Large intestine (tissue), 3 donors: ENCODE data around the gene CTNNA2. TPM values are rescaled to one million over a fixed set of nuclear protein-coding genes. Genes with fewer than 3 reads are reported as not detected.
"Not testable (repeated sequence)": the region's sequence is repeated elsewhere in the genome, so short reads cannot be mapped to it uniquely, and the experiment has no call there.

Experiments used
- DNase-seq, 2 donors: peaks; one replicate each; pipeline versions ENCODE4 v3.0.0 to v3.0.0-alpha.2; 2013
- H3K27ac ChIP-seq: one replicate; pipeline ENCODE4 v1.5.1; 2013; ENCODE audit warnings: low read length
- H3K27me3 ChIP-seq: 2 replicates; pipeline ENCODE4 v1.6.1; 2013; ENCODE audit warnings: low read length; ENCODE audit not compliant: control insufficient read depth, insufficient read depth
- H3K36me3 ChIP-seq: 2 replicates; pipeline ENCODE4 v1.6.1; 2013; ENCODE audit warnings: low read length; ENCODE audit not compliant: control insufficient read depth, insufficient read depth
- H3K4me1 ChIP-seq: one replicate; pipeline ENCODE4 v1.6.1; 2013; ENCODE audit warnings: low read length; ENCODE audit not compliant: control insufficient read depth, insufficient read depth
- H3K4me3 ChIP-seq: one replicate; pipeline ENCODE4 v1.5.1; 2013; ENCODE audit warnings: low read length
- H3K9me3 ChIP-seq: one replicate; pipeline ENCODE4 v1.6.1; 2013; ENCODE audit warnings: mild to moderate bottlenecking, low read depth, low read length, moderate library complexity; ENCODE audit not compliant: control insufficient read depth
- WGBS: methylation state at CpG from one replicate; pipeline ENCODE4 v1.1.5; 2013; ENCODE audit warnings: low lambda C conversion rate; ENCODE audit not compliant: insufficient coverage; 5-methylcytosine and 5-hydroxymethylcytosine counted together
- polyA plus RNA-seq: library from polyadenylated mRNA; unstranded; fragments of 120-200 nt; gene quantifications from one replicate; pipeline ENCODE4 v1.2.1, GENCODE V29; 2013

CTNNA2 gene
- polyA plus RNA-seq, 1 donor, result 7.5 TPM

DNA sequence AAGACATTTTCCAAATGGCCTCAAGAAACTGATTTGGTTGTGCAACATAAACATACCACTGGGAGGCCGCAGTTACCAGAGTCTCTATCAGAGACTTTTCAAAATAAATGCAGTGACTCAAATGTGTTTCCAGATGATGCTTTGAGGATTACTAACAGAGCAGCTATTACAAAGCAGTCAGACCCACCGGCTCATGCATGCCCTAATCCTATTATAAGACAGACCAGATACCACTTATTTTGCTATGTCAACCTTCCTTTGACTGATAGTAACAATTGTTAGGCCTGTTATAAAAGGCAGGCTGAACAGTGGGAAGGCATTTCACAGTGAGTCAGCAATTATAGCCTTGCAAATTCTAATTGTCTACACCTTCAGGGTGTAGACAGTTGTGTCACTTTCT, 574.0 kb downstream of the CTNNA2 start:
- Histone ChIP-seq H3K27ac (no peak overlapping the region), H3K27me3 (no peaks in the 10 kb centered on the region), H3K4me3 (no peak overlapping the region), H3K4me1 (no peaks in the 10 kb centered on the region), H3K9me3 (no peaks in the 10 kb centered on the region), H3K36me3 (no peaks in the 10 kb centered on the region)
- DNase-seq, result no peak
- WGBS, result no CpG with 5 or more reads among the region's 2 CpGs

DNA sequence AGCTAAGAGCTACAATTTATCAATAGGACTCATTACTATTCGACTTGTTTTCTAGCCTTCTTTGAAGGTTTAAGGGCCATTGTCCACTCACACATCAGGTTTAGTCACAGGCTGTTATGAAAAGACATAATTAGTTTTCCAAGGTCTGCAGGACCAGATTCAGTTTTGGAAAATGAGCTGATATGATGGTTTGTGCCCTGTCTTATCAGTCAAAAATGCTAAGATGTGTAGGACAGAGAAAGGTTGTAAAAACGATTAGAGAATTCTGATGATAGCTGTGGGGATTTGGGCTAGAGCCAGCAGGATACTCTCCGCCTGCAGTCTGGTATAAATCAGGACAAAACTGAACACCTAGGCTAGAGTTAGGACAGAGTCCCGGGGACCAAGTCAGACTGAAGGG, 578.4 kb downstream of the CTNNA2 start:
- no peaks in the 10 kb centered on the region for H3K36me3 ChIP-seq
- no peak overlapping the region for H3K4me3 ChIP-seq
- no peak overlapping the region for H3K27ac ChIP-seq
- no CpG with 5 or more reads among the region's 4 CpGs for WGBS
- H3K4me1 ChIP-seq, result no peaks in the 10 kb centered on the region
- no peaks in the 10 kb centered on the region for H3K27me3 ChIP-seq
- DNase-seq, result no peak
- H3K9me3 ChIP-seq, result no peaks in the 10 kb centered on the region

DNA sequence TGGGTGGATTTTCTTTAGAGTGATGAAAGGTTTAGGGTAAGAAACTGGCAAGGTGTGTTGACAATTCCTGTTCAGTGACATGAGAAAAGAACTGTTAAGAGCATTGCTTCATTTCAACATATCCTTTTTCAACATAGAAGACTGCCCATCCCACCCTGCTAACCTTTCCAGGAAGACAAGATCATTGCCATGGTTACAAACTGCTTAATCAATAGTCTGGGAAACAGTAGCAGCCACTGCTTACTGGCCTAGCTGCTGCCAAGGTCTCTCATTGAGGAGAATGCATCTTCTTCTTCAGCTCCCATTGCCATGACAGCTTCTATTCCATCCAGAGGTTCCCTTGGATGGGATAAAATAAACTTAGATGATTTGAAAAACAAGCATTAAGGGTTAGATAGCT, 579.6 kb downstream of the CTNNA2 start:
- H3K27me3 ChIP-seq, result no peaks in the 10 kb centered on the region
- H3K36me3 ChIP-seq, result no peaks in the 10 kb centered on the region
- H3K27ac ChIP-seq, result no peak overlapping the region
- no peak overlapping the region for H3K4me3 ChIP-seq
- H3K9me3 ChIP-seq, result no peaks in the 10 kb centered on the region
- no peaks in the 10 kb centered on the region for H3K4me1 ChIP-seq
- no peak for DNase-seq

DNA sequence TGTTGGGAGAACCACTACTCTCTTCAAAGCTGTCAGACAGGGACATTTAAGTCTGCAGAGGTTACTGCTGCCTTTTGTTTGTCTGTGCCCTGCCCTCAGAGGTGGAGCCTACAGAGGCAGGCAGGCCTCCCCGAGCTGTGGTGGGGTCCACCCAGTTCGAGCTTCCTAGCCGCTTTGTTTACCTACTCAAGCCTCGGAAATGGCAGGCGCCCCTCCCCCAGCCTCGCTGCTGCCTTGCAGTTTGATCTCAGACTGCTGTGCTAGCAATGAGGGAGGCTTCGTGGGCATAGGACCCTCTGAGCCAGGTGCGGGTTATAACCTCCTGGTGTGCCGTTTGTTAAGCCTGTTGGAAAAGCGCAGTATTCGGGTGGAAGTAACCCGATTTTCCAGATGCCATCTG, 585.7 kb downstream of the CTNNA2 start:
- not testable (repeated sequence) for H3K27me3 ChIP-seq, DNase-seq, H3K4me3 ChIP-seq, H3K36me3 ChIP-seq, H3K27ac ChIP-seq, H3K9me3 ChIP-seq, H3K4me1 ChIP-seq
- no CpG with 5 or more reads among the region's 12 CpGs for WGBS

DNA sequence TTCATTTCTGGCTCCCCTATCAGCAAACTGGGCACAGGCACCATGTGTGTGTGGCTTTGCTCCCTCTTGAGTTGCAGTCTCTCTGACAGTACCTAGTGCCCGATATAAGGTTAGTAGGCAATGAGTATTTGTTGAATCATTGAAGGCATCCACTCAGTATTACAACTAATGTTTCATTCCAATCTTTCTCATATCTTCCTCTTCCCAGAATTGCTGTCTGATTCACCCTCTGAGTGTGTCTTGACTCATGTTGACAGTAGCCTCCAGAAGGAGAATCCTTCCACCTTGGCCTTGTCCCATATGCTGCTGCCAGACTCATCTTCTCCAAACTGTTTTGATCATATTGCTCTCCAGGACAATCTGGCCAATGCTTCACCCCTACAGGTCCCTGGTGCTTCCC, 589.2 kb downstream of the CTNNA2 start:
- no peak overlapping the region for H3K4me3 ChIP-seq
- H3K4me1 ChIP-seq, result no peaks in the 10 kb centered on the region
- H3K9me3 ChIP-seq, result peaks cover 3% of the 10 kb centered on the region
- no CpG with 5 or more reads among the region's 1 CpG for WGBS
- no peaks in the 10 kb centered on the region for H3K36me3 ChIP-seq
- no peaks in the 10 kb centered on the region for H3K27me3 ChIP-seq
- no peak for DNase-seq
- no peak overlapping the region for H3K27ac ChIP-seq

DNA sequence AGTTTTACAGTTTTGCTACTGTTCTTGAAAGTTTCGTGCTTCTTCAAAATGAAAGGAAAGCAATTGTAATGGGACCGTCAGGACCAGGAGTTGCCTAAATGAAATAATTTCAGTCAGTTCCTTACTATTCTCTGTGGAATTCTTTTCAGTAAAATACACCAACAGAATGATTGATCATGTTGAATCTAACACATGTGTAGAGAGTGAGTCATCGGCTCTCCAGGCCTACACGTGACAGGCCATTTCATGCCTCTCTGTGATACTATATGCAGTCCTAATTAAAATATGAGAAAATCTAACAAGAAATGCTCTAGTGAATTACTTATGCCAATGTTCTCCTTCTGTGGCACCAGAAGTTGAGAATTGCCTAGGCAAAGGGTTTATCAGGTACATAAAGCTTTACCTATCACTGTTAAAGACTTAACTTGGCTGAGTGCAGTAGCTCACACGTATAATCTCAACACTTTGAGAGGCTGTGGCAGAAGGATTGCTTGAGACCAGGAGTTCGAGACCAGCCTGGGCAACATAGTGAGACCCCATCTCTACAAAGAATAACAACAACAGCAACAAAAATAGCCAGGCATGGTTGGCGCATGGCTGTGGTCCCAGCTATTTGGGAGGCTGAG, 592.3 kb downstream of the CTNNA2 start:
- H3K27me3 ChIP-seq, result no peaks in the 10 kb centered on the region
- H3K36me3 ChIP-seq, result no peaks in the 10 kb centered on the region
- H3K4me1 ChIP-seq, result no peaks in the 10 kb centered on the region
- no CpG with 5 or more reads among the region's 7 CpGs for WGBS
- DNase-seq, result no peak
- no peaks in the 10 kb centered on the region for H3K9me3 ChIP-seq
- H3K27ac ChIP-seq, result no peak overlapping the region
- no peak overlapping the region for H3K4me3 ChIP-seq

DNA sequence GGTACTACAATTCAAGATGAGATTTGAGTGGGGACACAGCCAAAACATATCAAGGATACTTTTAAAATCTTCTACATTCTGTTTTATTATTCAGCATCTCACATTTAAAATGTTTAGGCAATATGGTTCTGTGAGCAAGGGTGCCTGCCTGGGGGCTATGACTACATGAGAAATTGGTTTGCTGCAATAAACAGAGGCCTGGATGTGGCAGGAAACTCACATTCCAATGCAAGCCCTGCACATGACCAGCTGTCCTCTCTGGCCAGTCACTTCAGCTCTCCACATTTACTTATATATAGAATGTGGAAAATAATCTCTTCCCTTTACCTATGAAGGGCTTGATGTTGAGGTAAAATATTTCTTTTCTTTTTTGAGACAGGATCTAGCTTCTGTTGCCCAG, 598.3 kb downstream of the CTNNA2 start:
- H3K36me3 ChIP-seq, result no peaks in the 10 kb centered on the region
- no peak for DNase-seq
- no peak overlapping the region for H3K27ac ChIP-seq
- H3K27me3 ChIP-seq, result no peaks in the 10 kb centered on the region
- no peaks in the 10 kb centered on the region for H3K9me3 ChIP-seq
- no peaks in the 10 kb centered on the region for H3K4me1 ChIP-seq
- H3K4me3 ChIP-seq, result no peak overlapping the region

DNA sequence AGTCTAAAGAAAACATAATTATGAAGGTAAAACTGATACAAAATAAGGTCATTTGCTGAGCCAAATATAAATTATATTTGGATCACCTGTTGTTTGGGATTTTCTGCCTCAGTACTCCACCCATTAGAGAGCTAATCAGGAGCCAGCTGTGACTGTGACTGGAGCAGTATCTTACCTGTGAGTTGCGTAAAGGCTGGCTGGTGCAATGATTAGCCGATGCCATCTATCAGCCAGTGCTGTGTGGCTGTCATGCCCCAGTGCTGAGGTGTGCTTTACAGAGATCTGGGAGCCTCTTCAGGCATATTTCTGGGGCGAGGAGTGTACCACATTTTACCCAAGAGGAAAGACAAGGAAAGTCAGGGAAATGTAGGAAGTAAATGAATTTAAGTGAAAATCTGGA, 599.9 kb downstream of the CTNNA2 start:
- DNase-seq, result no peak
- no peaks in the 10 kb centered on the region for H3K27me3 ChIP-seq
- 90% methylated on average over 1 of the region's 3 CpGs for WGBS
- H3K4me1 ChIP-seq, result no peaks in the 10 kb centered on the region
- no peak overlapping the region for H3K4me3 ChIP-seq
- H3K9me3 ChIP-seq, result no peaks in the 10 kb centered on the region
- no peaks in the 10 kb centered on the region for H3K36me3 ChIP-seq
- no peak overlapping the region for H3K27ac ChIP-seq

DNA sequence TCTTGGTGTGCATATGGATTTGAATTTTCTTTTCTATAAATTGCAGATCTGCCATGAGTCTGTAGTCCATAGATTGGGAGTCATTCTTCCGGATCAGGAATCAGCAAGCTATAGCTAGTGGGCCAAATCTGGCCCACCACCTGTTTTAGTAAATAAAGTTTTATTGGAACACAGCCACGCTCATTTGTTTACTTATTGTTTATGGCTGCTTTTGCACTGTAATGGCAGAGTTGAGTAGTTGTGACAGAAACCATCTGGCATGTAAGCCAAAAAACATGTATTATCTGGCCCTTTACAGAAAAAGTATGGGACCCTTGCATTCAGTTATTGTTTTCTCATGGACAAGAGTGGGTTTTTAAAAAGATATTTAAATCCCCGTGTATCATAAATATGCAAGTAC, 600.5 kb downstream of the CTNNA2 start:
- no peaks in the 10 kb centered on the region for H3K27me3 ChIP-seq
- no peaks in the 10 kb centered on the region for H3K36me3 ChIP-seq
- WGBS, result 100% methylated on average over 2 of the region's 3 CpGs
- no peak overlapping the region for H3K27ac ChIP-seq
- no peak overlapping the region for H3K4me3 ChIP-seq
- no peaks in the 10 kb centered on the region for H3K4me1 ChIP-seq
- H3K9me3 ChIP-seq, result no peaks in the 10 kb centered on the region
- no peak for DNase-seq

DNA sequence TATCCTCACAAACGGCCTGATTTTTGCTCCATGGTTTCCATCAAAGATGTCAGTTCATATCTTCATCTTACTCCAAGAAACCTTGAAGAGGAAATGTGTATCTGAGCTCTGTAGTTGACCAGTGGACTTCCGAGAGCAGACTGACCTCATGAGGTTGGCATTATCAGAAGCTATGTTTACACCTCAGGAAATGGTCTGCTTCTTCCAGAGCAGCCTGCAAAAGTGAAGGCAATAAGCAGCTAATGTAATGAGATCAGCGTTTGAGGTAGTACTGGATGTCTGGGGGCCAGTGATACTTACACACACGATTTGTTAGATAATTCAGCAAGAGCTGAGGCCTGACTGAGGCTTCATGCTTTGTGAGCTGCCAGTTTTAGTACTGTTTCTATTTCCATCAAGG, 602.0 kb downstream of the CTNNA2 start:
- Histone ChIP-seq H3K4me3 (no peak overlapping the region), H3K27ac (no peak overlapping the region), H3K36me3 (no peaks in the 10 kb centered on the region), H3K27me3 (no peaks in the 10 kb centered on the region), H3K4me1 (no peaks in the 10 kb centered on the region), H3K9me3 (no peaks in the 10 kb centered on the region)
- no peak for DNase-seq
- no CpG with 5 or more reads among the region's 4 CpGs for WGBS

DNA sequence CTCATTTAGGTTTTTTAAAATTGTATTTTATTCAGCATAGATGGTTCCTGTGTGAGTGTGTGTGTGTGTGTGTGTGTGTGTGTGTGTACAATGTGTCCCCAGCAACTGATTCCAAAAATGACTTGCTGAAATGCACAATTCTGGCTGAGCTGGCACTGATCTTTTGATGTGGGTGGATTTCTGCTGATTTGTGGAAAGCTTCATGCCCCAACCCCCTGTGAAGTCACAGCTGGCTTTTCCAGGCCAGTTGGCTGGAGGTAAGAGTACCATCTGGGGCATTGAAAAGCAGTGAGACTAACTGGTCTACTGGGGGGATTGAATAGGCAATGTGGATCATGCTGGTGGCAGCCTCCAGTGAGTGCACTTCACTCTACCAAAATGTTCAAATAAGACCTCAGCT, 604.5 kb downstream of the CTNNA2 start:
- DNase-seq, result no peak
- Histone ChIP-seq H3K27me3 (peaks cover 2% of the 10 kb centered on the region), H3K36me3 (no peaks in the 10 kb centered on the region), H3K4me3 (no peak overlapping the region), H3K4me1 (no peaks in the 10 kb centered on the region), H3K9me3 (no peaks in the 10 kb centered on the region), H3K27ac (no peak overlapping the region)
